HuH-7.5 (cell line): ENCODE results near the gene RPTOR.

Source experiments
- DNase-seq: peaks from one replicate; pipeline ENCODE4 v3.0.0; 2011; ENCODE audit warnings: low spot score

RPTOR gene

GRCh38 chr17:80766290-80766855, 221.7 kb downstream of the RPTOR start:
- DNase-seq, result no peak

- no peak for DNase-seq
Observed at GRCh38 chr17:80768389-80768788, 223.8 kb downstream of the RPTOR start.

GRCh38 chr17:80768936-80769335, 224.3 kb downstream of the RPTOR start:
- no peak for DNase-seq

GRCh38 chr17:80769516-80769915, 224.9 kb downstream of the RPTOR start:
- DNase-seq, result no peak

- DNase-seq, result no peak
Observed at GRCh38 chr17:80769936-80770625, 225.4 kb downstream of the RPTOR start.

- no peak for DNase-seq
Observed at GRCh38 chr17:80770881-80771611, 226.4 kb downstream of the RPTOR start.

GRCh38 chr17:80771612-80772005, 227.0 kb downstream of the RPTOR start:
- no peak for DNase-seq

- no peak for DNase-seq
Observed at GRCh38 chr17:80772906-80773242, 228.2 kb downstream of the RPTOR start.

GRCh38 chr17:80773243-80773991, 228.8 kb downstream of the RPTOR start:
- DNase-seq, result no peak

GRCh38 chr17:80774146-80774545, 229.5 kb downstream of the RPTOR start:
- DNase-seq, result no peak

- DNase-seq, result no peak
Observed at GRCh38 chr17:80774643-80775281, 230.1 kb downstream of the RPTOR start.

- DNase-seq, result no peak
Observed at GRCh38 chr17:80775863-80776262, 231.2 kb downstream of the RPTOR start.

- DNase-seq, result no peak
Observed at GRCh38 chr17:80777274-80777673, 232.6 kb downstream of the RPTOR start.

- no peak for DNase-seq
Observed at GRCh38 chr17:80778716-80779115, 234.1 kb downstream of the RPTOR start.

- no peak for DNase-seq
Observed at GRCh38 chr17:80779336-80779735, 234.7 kb downstream of the RPTOR start.

- DNase-seq, result no peak
Observed at GRCh38 chr17:80779961-80780380, 235.3 kb downstream of the RPTOR start.

- no peak for DNase-seq
Observed at GRCh38 chr17:80780381-80781198, 236.0 kb downstream of the RPTOR start.

- no peak for DNase-seq
Observed at GRCh38 chr17:80781211-80781610, 236.6 kb downstream of the RPTOR start.

- DNase-seq, result no peak
Observed at GRCh38 chr17:80781807-80782277, 237.2 kb downstream of the RPTOR start.

GRCh38 chr17:80782536-80783427, 238.1 kb downstream of the RPTOR start:
- no peak for DNase-seq
